ENCODE measurements around the gene HSD11B1L. TPM values are rescaled to one million over a fixed set of nuclear protein-coding genes. Genes with fewer than 3 reads are reported as not detected.

The HSD11B1L gene
- total RNA-seq, 2 donors from 2014 or later = 7.7 to 12.7 TPM

DNA sequence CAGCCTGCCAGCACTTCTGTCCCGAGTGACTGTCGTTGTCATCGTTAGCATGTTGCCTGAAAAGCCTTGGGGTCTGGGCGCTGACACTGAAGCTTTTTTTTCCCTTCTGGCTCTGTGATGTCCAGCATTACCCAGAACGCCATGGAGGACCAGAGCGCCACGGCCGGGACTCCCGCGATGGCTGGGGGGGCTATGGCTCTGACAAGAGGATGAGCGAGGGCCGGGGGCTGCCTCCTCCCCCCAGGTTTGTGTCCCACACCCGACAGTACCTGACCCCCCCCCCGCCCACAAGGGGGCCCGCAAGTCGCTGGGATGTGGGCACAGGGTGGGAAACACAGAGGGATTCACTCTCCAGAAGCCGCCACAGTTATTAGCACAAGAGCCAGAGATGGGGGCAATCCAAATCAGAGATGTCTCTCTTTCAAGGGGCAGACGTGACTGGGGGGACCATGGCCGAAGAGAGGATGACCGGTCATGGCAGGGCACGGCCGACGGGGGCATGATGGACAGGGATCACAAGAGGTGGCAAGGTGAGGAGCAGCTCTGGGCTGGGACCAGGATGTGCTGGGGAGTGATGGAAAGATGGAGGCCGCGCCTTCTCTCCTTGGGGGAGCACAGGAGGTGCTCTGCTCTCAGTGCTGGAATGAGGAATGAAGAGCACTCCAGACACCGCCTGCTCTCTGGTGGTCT, 13.8 kb upstream of the HSD11B1L start:
- Histone ChIP-seq H3K4me3 (ENCODE audit: low read length) (no peak overlapping the region), H3K4me1 (ENCODE audit: control insufficient read depth, insufficient read depth, low read length) (no peaks in the 10 kb centered on the region), H3K9me3 (ENCODE audit: control insufficient read depth, low read length) (no peaks in the 10 kb centered on the region), H3K36me3 (ENCODE audit: control insufficient read depth, insufficient read depth, low read length) (peaks cover 84% of the 10 kb centered on the region), H3K27ac (ENCODE audit: low read depth, low read length) (no peak overlapping the region), H3K27me3 (ENCODE audit: control insufficient read depth, insufficient read depth, low read length, poor library complexity, severe bottlenecking) (no peaks in the 10 kb centered on the region), H3K9ac (ENCODE audit: extremely low read depth, low read length, poor library complexity, severe bottlenecking) (no peak overlapping the region)
- Mint-ChIP-seq H3K4me1 (peaks cover 6% of the 10 kb centered on the region), H3K27ac (peak overlapping the region; percentile 85), H3K27me3 (ENCODE audit: insufficient read depth) (no peaks in the 10 kb centered on the region), H3K9me3 (no peaks in the 10 kb centered on the region), H3K4me3 (no peak overlapping the region), H3K36me3 (ENCODE audit: low read depth) (peaks cover 79% of the 10 kb centered on the region)
- no peak for TF ChIP-seq CTCF (conservative IDR thresholded peaks at IDR 0.05)
- peak; percentile 44 for DNase-seq
- 93 to 96% methylated on average over 12 to 25 of the region's 26 CpGs for WGBS, 2 experiments (ENCODE audit: insufficient coverage in 1 of 2, insufficient read length in 1 of 2)

DNA sequence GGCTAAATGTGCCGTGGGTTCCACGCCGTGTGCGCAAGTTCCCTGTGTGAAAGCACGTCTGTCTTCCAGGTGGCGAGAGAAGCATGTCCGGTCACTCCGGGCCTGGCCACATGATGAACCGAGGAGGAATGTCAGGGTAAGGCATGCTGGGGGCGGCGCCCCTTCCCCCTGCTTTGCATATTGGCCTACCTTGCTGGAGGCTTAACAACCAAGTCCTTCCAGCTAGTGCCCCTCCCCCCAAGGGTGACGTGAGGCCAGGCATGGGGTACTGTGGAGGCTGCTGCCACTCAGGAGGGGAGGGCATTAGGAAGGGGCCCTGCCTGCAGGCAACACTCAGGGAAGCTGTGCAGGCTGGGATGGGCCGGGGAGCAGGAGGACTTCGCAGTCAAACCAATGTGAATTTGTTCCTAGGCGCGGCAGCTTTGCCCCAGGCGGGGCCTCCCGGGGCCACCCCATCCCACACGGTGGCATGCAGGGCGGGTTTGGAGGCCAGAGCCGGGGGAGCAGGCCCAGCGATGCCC, 13.0 kb upstream of the HSD11B1L start:
- no peak overlapping the region for H3K9ac ChIP-seq (ENCODE audit: extremely low read depth, low read length, poor library complexity, severe bottlenecking)
- peak overlapping the region; percentile 85 for H3K27ac Mint-ChIP-seq
- no peak for TF ChIP-seq CTCF (conservative IDR thresholded peaks at IDR 0.05)
- H3K4me1 Mint-ChIP-seq = peaks cover 6% of the 10 kb centered on the region
- H3K4me1 ChIP-seq (ENCODE audit: control insufficient read depth, insufficient read depth, low read length) = no peaks in the 10 kb centered on the region
- WGBS, 2 experiments (ENCODE audit: insufficient coverage in 1 of 2, insufficient read length in 1 of 2) = 89 to 94% methylated on average over 18 to 22 of the region's 22 CpGs
- no peak overlapping the region for H3K4me3 Mint-ChIP-seq
- no peaks in the 10 kb centered on the region for H3K27me3 Mint-ChIP-seq (ENCODE audit: insufficient read depth)
- peaks cover 74% of the 10 kb centered on the region for H3K36me3 Mint-ChIP-seq (ENCODE audit: low read depth)
- H3K36me3 ChIP-seq (ENCODE audit: control insufficient read depth, insufficient read depth, low read length) = peaks cover 78% of the 10 kb centered on the region
- no peaks in the 10 kb centered on the region for H3K9me3 Mint-ChIP-seq
- DNase-seq = peak; percentile 90
- no peaks in the 10 kb centered on the region for H3K27me3 ChIP-seq (ENCODE audit: control insufficient read depth, insufficient read depth, low read length, poor library complexity, severe bottlenecking)
- no peaks in the 10 kb centered on the region for H3K9me3 ChIP-seq (ENCODE audit: control insufficient read depth, low read length)
- no peak overlapping the region for H3K4me3 ChIP-seq (ENCODE audit: low read length)
- H3K27ac ChIP-seq (ENCODE audit: low read depth, low read length) = no peak overlapping the region

- Histone ChIP-seq H3K9ac (ENCODE audit: extremely low read depth, low read length, poor library complexity, severe bottlenecking) (no peak overlapping the region), H3K36me3 (ENCODE audit: control insufficient read depth, insufficient read depth, low read length) (peaks cover 65% of the 10 kb centered on the region), H3K27me3 (ENCODE audit: control insufficient read depth, insufficient read depth, low read length, poor library complexity, severe bottlenecking) (no peaks in the 10 kb centered on the region), H3K4me3 (ENCODE audit: low read length) (no peak overlapping the region), H3K4me1 (ENCODE audit: control insufficient read depth, insufficient read depth, low read length) (no peaks in the 10 kb centered on the region), H3K27ac (ENCODE audit: low read depth, low read length) (no peak overlapping the region), H3K9me3 (ENCODE audit: control insufficient read depth, low read length) (no peaks in the 10 kb centered on the region)
- H3K4me3 Mint-ChIP-seq = no peak overlapping the region
- no peak for TF ChIP-seq CTCF (conservative IDR thresholded peaks at IDR 0.05)
- peaks cover 6% of the 10 kb centered on the region for H3K4me1 Mint-ChIP-seq
- 83 to 91% methylated on average over 7 to 11 of the region's 11 CpGs for WGBS, 2 experiments (ENCODE audit: insufficient coverage in 1 of 2, insufficient read length in 1 of 2)
- DNase-seq = no peak
- H3K27ac Mint-ChIP-seq = no peak overlapping the region
- no peaks in the 10 kb centered on the region for H3K27me3 Mint-ChIP-seq (ENCODE audit: insufficient read depth)
- peaks cover 70% of the 10 kb centered on the region for H3K36me3 Mint-ChIP-seq (ENCODE audit: low read depth)
- no peaks in the 10 kb centered on the region for H3K9me3 Mint-ChIP-seq
Measured at GRCh38 chr19:5669212-5669611, 11.6 kb upstream of the HSD11B1L start.

All from endodermal cell (in vitro differentiated cells).